ENCODE measurements around the gene DELE1. TPM values are rescaled to one million over a fixed set of nuclear protein-coding genes. Genes with fewer than 3 reads are reported as not detected.

Gene DELE1
- total RNA-seq, 3 donors from 2014 or later: 77.8 to 112 (median 84.5) TPM

DNA sequence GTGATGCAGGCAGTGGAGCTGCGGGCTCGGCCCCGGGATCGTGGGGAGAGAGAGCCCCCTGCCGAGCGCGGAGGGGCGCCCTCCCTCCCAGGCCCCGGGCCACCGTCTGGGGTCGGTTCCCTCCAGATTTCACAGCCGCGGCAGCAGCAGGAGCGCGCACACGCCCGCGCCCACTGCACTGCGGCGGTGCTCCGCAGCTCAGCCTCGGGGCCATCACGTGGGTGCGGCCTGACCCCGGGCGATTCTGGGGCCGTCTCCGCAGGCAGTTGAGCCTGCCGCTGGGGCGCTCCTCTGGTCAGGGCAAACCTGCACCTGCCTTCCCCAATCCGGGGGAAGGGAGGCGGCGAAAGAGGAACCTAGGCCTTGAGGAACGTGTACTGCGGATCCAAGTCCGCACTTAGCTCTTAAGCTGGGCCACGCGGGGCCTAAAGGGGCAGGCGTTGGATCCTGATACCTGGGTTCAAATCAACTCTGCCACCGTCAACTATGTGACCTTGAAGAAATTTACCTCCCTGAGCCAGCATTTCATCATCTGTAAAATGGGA is 9.4 kb upstream of the DELE1 start:
- TF ChIP-seq, protein P1, sequence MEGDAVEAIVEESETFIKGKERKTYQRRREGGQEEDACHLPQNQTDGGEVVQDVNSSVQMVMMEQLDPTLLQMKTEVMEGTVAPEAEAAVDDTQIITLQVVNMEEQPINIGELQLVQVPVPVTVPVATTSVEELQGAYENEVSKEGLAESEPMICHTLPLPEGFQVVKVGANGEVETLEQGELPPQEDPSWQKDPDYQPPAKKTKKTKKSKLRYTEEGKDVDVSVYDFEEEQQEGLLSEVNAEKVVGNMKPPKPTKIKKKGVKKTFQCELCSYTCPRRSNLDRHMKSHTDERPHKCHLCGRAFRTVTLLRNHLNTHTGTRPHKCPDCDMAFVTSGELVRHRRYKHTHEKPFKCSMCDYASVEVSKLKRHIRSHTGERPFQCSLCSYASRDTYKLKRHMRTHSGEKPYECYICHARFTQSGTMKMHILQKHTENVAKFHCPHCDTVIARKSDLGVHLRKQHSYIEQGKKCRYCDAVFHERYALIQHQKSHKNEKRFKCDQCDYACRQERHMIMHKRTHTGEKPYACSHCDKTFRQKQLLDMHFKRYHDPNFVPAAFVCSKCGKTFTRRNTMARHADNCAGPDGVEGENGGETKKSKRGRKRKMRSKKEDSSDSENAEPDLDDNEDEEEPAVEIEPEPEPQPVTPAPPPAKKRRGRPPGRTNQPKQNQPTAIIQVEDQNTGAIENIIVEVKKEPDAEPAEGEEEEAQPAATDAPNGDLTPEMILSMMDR (IDR thresholded peaks at IDR 0.05): no peak
- Histone ChIP-seq H3K4me3 (no peak overlapping the region), H3K9me3 (no peaks in the 10 kb centered on the region), H3K4me1 (ENCODE audit: low read depth) (peaks cover 19% of the 10 kb centered on the region), H3K36me3 (ENCODE audit: low read depth) (no peaks in the 10 kb centered on the region)
- peak; percentile 63 for ATAC-seq
- DNase-seq: peak; percentile 55 to 73 (median 71)
- intact Hi-C loops (cut with DNase I, micrococcal nuclease): no loop called here

DNA sequence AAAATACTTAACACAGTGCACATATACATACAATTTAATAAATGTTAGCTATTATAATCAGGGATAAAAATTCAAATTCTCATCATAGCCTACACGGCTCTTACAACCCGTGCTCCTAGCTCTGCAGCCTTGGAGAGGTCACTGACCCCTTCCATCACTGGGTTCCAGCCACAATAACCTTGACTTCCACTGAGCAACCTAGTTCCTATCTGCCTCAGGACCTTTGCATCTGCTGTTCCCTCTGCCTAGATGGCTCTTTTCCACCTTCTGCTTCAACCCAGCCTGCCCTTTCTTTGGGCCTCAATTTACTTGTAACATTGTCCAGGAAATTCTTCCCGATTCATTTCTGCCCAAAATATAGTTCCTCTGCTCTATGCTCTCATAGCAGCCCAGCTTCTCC is 8.9 kb upstream of the DELE1 start:
- H3K4me3 ChIP-seq: no peak overlapping the region
- intact Hi-C loops (cut with DNase I, micrococcal nuclease): no loop called here
- H3K36me3 ChIP-seq (ENCODE audit: low read depth): no peaks in the 10 kb centered on the region
- DNase-seq (no peak), ATAC-seq (no peak)
- H3K9me3 ChIP-seq: no peaks in the 10 kb centered on the region
- peaks cover 24% of the 10 kb centered on the region for H3K4me1 ChIP-seq (ENCODE audit: low read depth)
- TF ChIP-seq, protein P1 (IDR thresholded peaks at IDR 0.05): no peak

DNA sequence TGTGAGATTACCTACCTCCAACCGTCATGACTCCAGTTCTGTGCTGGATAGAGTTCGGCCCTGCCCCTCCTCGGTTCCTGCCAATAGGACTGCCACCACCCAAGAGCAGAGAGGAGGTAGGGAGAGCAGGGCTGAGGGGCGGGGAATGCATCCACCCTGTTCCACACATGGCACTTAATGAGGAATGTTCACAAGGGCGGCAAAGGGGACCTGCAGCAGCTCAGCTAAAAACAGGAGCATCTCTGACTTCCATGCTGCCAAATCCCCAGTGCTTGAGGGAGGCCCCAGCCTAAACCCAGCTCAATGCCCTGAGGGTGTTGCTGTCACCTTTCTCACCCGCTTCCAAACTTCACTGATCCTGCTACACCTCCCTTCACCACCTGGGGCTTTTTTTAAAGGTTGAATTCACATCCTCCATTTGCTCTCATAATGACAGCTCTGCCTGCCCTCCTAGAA is 7.8 kb upstream of the DELE1 start:
- H3K9me3 ChIP-seq: no peaks in the 10 kb centered on the region
- DNase-seq (peak; percentile 23 to 60 (median 52)), ATAC-seq (peak; percentile 53)
- intact Hi-C loops (cut with DNase I, micrococcal nuclease): no loop called here
- no peaks in the 10 kb centered on the region for H3K36me3 ChIP-seq (ENCODE audit: low read depth)
- TF ChIP-seq, protein P1 (IDR thresholded peaks at IDR 0.05): no peak
- peaks cover 26% of the 10 kb centered on the region for H3K4me1 ChIP-seq (ENCODE audit: low read depth)
- H3K4me3 ChIP-seq: no peak overlapping the region

DNA sequence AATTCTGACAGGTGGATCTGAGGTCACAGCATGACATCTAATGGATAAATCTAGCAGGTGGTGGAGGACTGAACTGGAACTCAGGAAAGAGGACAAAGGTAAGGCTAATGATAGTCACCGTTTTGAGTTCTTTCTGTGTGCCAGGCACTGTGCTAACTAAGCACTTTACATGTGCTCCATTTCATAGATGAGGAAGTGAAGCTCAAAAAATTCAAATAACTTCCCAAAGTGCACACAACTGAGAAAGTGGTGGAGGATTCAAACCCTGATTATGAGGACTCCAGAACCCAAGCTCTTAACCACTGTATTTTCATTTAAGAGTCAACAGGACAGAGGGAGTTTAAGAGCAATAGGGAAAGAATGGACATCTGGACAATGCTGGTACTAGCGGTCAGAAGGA is 7.1 kb upstream of the DELE1 start:
- intact Hi-C loops (cut with DNase I, micrococcal nuclease): no loop called here
- no peak for ATAC-seq
- TF ChIP-seq, protein P1 (IDR thresholded peaks at IDR 0.05): no peak

DNA sequence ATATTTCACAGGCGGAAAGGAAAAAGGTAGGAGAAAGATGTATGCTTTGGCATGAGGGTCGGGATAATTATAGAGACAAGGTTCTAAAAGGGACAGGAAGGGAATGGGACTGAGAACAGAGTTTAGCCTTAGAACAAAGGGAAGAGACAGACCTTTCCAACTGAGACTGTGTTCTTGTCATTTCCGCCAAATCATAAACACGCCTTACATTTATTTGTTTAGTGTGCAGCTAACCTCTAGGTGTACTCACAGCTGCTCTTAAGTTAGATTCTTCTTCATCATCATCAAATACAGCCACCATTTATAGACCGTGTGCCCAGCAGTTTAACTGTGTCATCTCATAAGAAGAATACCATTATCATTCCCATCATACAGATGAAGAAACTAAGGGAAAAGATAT is 5.9 kb upstream of the DELE1 start:
- H3K4me3 ChIP-seq: no peak overlapping the region
- intact Hi-C loops (cut with DNase I, micrococcal nuclease): no loop called here
- peak; percentile 75 for ATAC-seq
- no peaks in the 10 kb centered on the region for H3K36me3 ChIP-seq (ENCODE audit: low read depth)
- H3K9me3 ChIP-seq: no peaks in the 10 kb centered on the region
- no peak for DNase-seq
- H3K4me1 ChIP-seq (ENCODE audit: low read depth): peaks cover 26% of the 10 kb centered on the region
- TF ChIP-seq, protein P1 (IDR thresholded peaks at IDR 0.05): no peak

More for the DNA sequence above, 7.1 kb upstream of the DELE1 start:
- no peak for DNase-seq
- H3K4me3 ChIP-seq: no peak overlapping the region
- peaks cover 26% of the 10 kb centered on the region for H3K4me1 ChIP-seq (ENCODE audit: low read depth)
- H3K36me3 ChIP-seq (ENCODE audit: low read depth): no peaks in the 10 kb centered on the region
- H3K9me3 ChIP-seq: no peaks in the 10 kb centered on the region
